OCI-LY3 (cell line): Measurements from ENCODE around the gene EDNRA.

ENCODE experiments used
- H2AFZ ChIP-seq: fragments of 200-600, 300-600 bp; shearing (Covaris generic); 2 replicates; pipeline ENCODE4 v1.6.0; 2014; ENCODE audit warnings: antibody characterized with exemption, low read depth, low read length
- H3K27ac ChIP-seq: fragments of 200-600, 300-600 bp; sonication (generic); 2 replicates; pipeline ENCODE4 v1.5.1; 2014; ENCODE audit warnings: mild to moderate bottlenecking, low read length, moderate library complexity, mixed read lengths
- H3K27me3 ChIP-seq: fragments of 200-600, 300-600 bp; sonication (generic); 2 replicates; pipeline ENCODE4 v1.6.1; 2014; ENCODE audit warnings: low read depth, low read length, mixed read lengths
- H3K36me3 ChIP-seq: fragments of 200-600, 300-600 bp; sonication (generic); replicated peaks from 2 replicates; pipeline ENCODE3; 2014; ENCODE audit warnings: low read depth, low read length, mixed read lengths
- H3K4me1 ChIP-seq: fragments of 300-600, 200-600 bp; sonication (generic); 2 replicates; pipeline ENCODE4 v1.6.1; 2014; ENCODE audit warnings: low read length, mixed read lengths
- H3K4me2 ChIP-seq: fragments of 200-600, 300-600 bp; sonication (generic); 2 replicates; pipeline ENCODE4 v1.6.1; 2014; ENCODE audit warnings: low read length, mixed read lengths
- H3K4me3 ChIP-seq: fragments of 300-600, 200-600 bp; sonication (generic); 2 replicates; pipeline ENCODE4 v1.5.1; 2014; ENCODE audit warnings: antibody characterized with exemption, mild to moderate bottlenecking, low read length, moderate library complexity
- H3K79me2 ChIP-seq: fragments of 300-600, 200-600 bp; shearing (Covaris generic); 2 replicates; pipeline ENCODE4 v1.6.1; 2014; ENCODE audit warnings: mild to moderate bottlenecking, low read length, mixed read lengths
- H3K9ac ChIP-seq: fragments of 300-600, 200-600 bp; shearing (Covaris generic); 2 replicates; pipeline ENCODE4 v1.6.0; 2014; ENCODE audit warnings: mild to moderate bottlenecking, low read length, moderate library complexity
- H3K9me3 ChIP-seq: fragments of 200-600, 300-600 bp; shearing (Covaris generic); 2 replicates; pipeline ENCODE4 v1.6.1; 2014; ENCODE audit warnings: low read length, mixed read lengths; ENCODE audit not compliant: insufficient read depth
- H4K20me1 ChIP-seq: fragments of 200-600, 300-600 bp; sonication (generic); 2 replicates; pipeline ENCODE4 v1.6.1; 2016; ENCODE audit warnings: low read length, mixed read lengths; ENCODE audit not compliant: insufficient read depth
- EZH2phosphoT487 ChIP-seq: fragments of 200-600 bp; shearing (Covaris generic); IDR thresholded peaks from 2 replicates; pipeline ENCODE4 v1.6.1; 2018; ENCODE audit warnings: antibody characterized with exemption, mixed run types, low read depth
- TF ChIP-seq, protein P1 (sequence below): fragments of 200-600, 300-600 bp; sonication (generic); IDR thresholded peaks from 2 replicates; pipeline ENCODE4 v1.5.1; 2014; ENCODE audit warnings: antibody characterized with exemption, low read length, low read depth

Gene EDNRA

DNA sequence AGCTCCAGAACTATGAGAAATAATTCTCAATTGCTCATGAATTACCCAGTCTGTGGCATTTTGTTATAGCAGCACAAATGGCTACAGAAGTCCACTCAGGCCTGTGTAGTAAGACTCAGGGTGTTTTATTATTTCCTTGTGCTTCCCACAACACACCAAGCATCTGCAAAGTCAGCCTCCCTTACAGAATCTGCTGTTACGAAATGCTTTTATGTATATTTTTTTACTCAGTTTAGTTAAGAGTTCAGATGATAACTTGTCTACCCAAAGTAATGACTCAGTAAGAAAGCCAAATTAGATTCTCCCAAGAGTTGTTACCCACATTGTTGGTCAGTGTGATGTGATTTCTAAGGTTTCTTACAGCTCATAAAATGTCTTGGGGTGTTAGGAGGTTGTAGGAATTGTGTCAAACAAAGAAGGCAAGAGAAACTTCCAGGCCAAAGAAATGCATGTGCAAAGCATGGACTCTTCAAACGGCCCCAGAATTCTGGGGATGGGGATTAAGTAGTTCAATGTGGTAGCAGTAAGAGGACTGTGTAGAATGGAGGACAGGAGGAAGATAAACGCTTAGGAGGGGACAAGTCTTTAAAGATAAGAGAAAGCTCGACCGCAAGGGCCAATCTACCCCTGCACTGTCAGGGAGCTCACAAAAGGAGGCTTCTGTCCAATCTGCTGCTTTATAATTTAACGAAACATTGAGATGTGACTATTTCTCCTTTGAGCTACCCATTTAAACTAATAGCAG lies 100.9 kb downstream of the EDNRA start:
- no peak overlapping the region for H3K9ac ChIP-seq
- TF ChIP-seq EZH2phosphoT487 = no peak
- TF ChIP-seq, protein P1, sequence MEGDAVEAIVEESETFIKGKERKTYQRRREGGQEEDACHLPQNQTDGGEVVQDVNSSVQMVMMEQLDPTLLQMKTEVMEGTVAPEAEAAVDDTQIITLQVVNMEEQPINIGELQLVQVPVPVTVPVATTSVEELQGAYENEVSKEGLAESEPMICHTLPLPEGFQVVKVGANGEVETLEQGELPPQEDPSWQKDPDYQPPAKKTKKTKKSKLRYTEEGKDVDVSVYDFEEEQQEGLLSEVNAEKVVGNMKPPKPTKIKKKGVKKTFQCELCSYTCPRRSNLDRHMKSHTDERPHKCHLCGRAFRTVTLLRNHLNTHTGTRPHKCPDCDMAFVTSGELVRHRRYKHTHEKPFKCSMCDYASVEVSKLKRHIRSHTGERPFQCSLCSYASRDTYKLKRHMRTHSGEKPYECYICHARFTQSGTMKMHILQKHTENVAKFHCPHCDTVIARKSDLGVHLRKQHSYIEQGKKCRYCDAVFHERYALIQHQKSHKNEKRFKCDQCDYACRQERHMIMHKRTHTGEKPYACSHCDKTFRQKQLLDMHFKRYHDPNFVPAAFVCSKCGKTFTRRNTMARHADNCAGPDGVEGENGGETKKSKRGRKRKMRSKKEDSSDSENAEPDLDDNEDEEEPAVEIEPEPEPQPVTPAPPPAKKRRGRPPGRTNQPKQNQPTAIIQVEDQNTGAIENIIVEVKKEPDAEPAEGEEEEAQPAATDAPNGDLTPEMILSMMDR = no peak
- 0 out of 2 replicates have a peak, but pooled peaks cover 4% of the 10 kb centered on the region for H3K27me3 ChIP-seq
- no peak overlapping the region for H2AFZ ChIP-seq
- H4K20me1 ChIP-seq = no peaks in the 10 kb centered on the region
- H3K9me3 ChIP-seq = 0 out of 2 replicates have a peak, but pooled peaks cover 5% of the 10 kb centered on the region
- no peak overlapping the region for H3K4me3 ChIP-seq
- no peak overlapping the region for H3K4me2 ChIP-seq
- H3K79me2 ChIP-seq = no peaks in the 10 kb centered on the region
- no peaks in the 10 kb centered on the region for H3K36me3 ChIP-seq
- peaks cover 7% of the 10 kb centered on the region for H3K4me1 ChIP-seq
- no peak overlapping the region for H3K27ac ChIP-seq

- Histone ChIP-seq H3K36me3 (no peaks in the 10 kb centered on the region), H3K4me3 (no peak overlapping the region), H4K20me1 (no peaks in the 10 kb centered on the region), H2AFZ (no peak overlapping the region), H3K9me3 (0 out of 2 replicates have a peak, but pooled peaks cover 5% of the 10 kb centered on the region), H3K9ac (no peak overlapping the region), H3K4me1 (peaks cover 14% of the 10 kb centered on the region), H3K27ac (no peak overlapping the region), H3K4me2 (no peak overlapping the region), H3K79me2 (no peaks in the 10 kb centered on the region), H3K27me3 (0 out of 2 replicates have a peak, but pooled peaks cover 4% of the 10 kb centered on the region)
- no peak for TF ChIP-seq EZH2phosphoT487
- TF ChIP-seq, protein P1 = no peak
These were observed 101.6 kb downstream of the EDNRA start for GRCh38 chr4:147582386-147583060.

DNA sequence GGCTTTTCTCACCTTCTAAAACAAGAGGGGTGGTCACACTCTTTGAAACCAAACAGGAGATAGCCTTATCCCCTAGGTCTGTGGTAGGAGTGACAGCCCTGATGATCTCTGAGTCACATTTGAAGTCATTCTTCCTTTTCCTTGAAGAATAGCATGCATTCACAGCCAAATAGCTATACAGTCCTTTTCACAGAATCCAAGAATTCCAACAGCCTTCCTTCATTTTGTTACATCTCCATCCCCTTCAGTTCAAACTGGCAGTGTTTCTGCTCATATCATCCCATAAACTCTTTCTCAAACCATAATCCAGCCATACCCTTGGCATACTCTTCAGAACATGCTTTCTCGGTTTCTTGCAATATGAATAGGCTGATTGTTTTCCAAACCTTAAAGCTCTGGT lies 103.0 kb downstream of the EDNRA start:
- Histone ChIP-seq H3K4me2 (no peak overlapping the region), H3K4me3 (no peak overlapping the region), H3K4me1 (peaks cover 16% of the 10 kb centered on the region), H4K20me1 (no peaks in the 10 kb centered on the region), H3K79me2 (no peaks in the 10 kb centered on the region), H3K27me3 (0 out of 2 replicates have a peak, but pooled peaks cover 4% of the 10 kb centered on the region), H2AFZ (no peak overlapping the region), H3K36me3 (no peaks in the 10 kb centered on the region), H3K27ac (no peak overlapping the region), H3K9me3 (0 out of 2 replicates have a peak, but pooled peaks cover 5% of the 10 kb centered on the region), H3K9ac (no peak overlapping the region)
- TF ChIP-seq EZH2phosphoT487 = no peak
- TF ChIP-seq, protein P1 = no peak

GRCh38 chr4:147586032-147586431 lies 105.1 kb downstream of the EDNRA start:
- Histone ChIP-seq H3K4me2 (no peak overlapping the region), H3K9me3 (0 out of 2 replicates have a peak, but pooled peaks cover 5% of the 10 kb centered on the region), H3K27ac (no peak overlapping the region), H3K4me1 (peaks cover 22% of the 10 kb centered on the region), H3K9ac (no peak overlapping the region), H3K36me3 (no peaks in the 10 kb centered on the region), H2AFZ (no peak overlapping the region), H3K4me3 (no peak overlapping the region), H3K27me3 (0 out of 2 replicates have a peak, but pooled peaks cover 4% of the 10 kb centered on the region), H4K20me1 (no peaks in the 10 kb centered on the region), H3K79me2 (no peaks in the 10 kb centered on the region)
- no peak for TF ChIP-seq EZH2phosphoT487
- TF ChIP-seq, protein P1 = no peak
